ENCODE measurements around the gene FBXL15.

DNA sequence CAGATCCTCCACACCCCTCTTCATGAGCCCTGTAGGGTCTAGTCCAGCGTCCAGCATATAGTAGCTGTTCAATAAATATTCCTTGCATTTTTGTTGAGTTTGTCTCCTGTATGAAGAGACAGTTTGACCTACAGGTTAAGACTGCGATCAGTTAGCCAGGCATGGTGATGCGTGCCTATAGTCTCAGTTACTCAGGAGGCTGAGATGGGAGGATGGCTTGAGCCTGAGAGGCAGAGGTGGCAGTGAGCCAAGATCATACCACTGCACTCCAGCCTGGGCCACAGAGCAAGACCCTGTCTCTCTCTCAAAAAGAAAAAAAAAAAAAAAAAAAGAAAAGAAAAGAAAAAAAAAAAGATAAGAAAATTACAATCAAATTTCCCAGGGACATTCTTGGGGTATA lies 16.9 kb downstream of the FBXL15 start:
- TF ChIP-seq POLR2AphosphoS5 (IDR thresholded peaks at IDR 0.05; ENCODE audit: borderline replicate concordance, low read depth, low read length) (no peak), EZH2 (IDR thresholded peaks at IDR 0.05) (no peak)

All from SK-N-MC (cell line).